GM12875 (cell line): ENCODE data around the gene HAPSTR1.
"Not testable (repeated sequence)": the region's sequence is repeated elsewhere in the genome, so short reads cannot be mapped to it uniquely, and the experiment has no call there.

Experiments used
- H3K4me3 ChIP-seq: one replicate; pipeline ENCODE4 v1.5.1; 2011; ENCODE audit warnings: low read depth, low read length, control low read depth
- CTCF ChIP-seq: IDR thresholded peaks from 2 replicates; pipeline ENCODE4 v1.5.1; 2011; ENCODE audit warnings: low read depth, mild to moderate bottlenecking, control low read depth, inconsistent platforms, low read length, moderate library complexity, borderline replicate concordance; ENCODE audit not compliant: insufficient read depth

The HAPSTR1 gene

GRCh38 chr16:9081843-9082242 lies 9.6 kb upstream of the HAPSTR1 start:
- no peak overlapping the region for H3K4me3 ChIP-seq
- no peak for TF ChIP-seq CTCF

- no peak for TF ChIP-seq CTCF
- no peak overlapping the region for H3K4me3 ChIP-seq
These were observed 9.0 kb upstream of the HAPSTR1 start for GRCh38 chr16:9082422-9082821.

- not testable (repeated sequence) for H3K4me3 ChIP-seq
These were observed 3.7 kb upstream of the HAPSTR1 start for GRCh38 chr16:9087733-9088132.

GRCh38 chr16:9088848-9089247 lies 2.6 kb upstream of the HAPSTR1 start:
- no peak overlapping the region for H3K4me3 ChIP-seq
- TF ChIP-seq CTCF, result no peak

- H3K4me3 ChIP-seq, result no peak overlapping the region
These were observed 1.8 kb upstream of the HAPSTR1 start for GRCh38 chr16:9089660-9090059.

GRCh38 chr16:9090101-9090959 lies 1.1 kb upstream of the HAPSTR1 start:
- no peak for TF ChIP-seq CTCF
- peak overlapping the region; percentile 54 for H3K4me3 ChIP-seq

More at GRCh38 chr16:9089660-9090059, 1.8 kb upstream of the HAPSTR1 start:
- TF ChIP-seq CTCF, result no peak

GRCh38 chr16:9091867-9092281 lies 430 bp downstream of the HAPSTR1 start:
- peak overlapping the region; percentile 84 for H3K4me3 ChIP-seq
- TF ChIP-seq CTCF, result no peak
